NK-92 (cell line): ENCODE measurements around the gene FRY.

ENCODE experiments used
- DNase-seq: peaks from one replicate; lab custom pipeline; 2025; ENCODE audit not compliant: unreplicated experiment; lab: John Stamatoyannopoulos, UW

FRY gene

GRCh38 chr13:32299893-32300292 lies 268.3 kb downstream of the FRY start:
- no peak for DNase-seq

DNA sequence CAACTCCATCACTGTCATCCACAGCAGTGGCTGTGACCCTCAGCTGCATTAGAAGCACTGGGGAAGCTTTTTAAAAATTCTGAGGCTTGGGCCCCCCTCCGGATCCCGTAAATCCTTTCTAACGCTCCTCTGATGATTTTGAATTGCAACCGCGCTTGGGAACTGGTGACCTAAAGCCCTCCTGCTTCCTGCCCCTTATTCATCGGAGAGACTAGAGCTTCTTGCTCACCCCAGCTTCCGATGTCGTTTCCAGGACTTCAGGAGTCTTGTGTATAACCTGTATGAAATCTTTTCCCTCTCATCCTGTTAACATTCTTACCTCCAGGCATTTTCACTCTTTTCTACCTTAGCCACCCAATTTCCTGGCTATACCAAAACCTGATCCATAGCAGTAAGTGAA lies 268.8 kb downstream of the FRY start:
- no peak for DNase-seq

GRCh38 chr13:32300920-32301319 lies 269.3 kb downstream of the FRY start:
- no peak for DNase-seq

DNA sequence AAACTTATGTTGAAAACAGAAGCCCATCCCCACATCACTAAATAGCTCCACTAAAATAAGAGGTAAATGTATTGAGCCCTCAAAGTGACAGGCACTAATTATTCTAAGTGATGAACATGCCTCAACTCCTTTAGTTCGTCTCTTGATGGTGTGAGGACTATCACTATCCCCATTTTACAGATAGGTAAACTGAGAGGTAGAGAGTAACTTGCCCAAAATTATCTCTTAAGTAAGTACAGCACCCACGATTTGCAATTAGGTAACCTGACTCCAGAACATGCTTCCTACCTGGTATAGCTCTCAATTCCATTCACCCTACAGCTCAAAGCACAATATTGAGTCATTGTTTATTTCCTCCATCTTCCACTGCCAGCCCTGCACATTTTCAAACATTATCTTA lies 270.9 kb downstream of the FRY start:
- DNase-seq: no peak

DNA sequence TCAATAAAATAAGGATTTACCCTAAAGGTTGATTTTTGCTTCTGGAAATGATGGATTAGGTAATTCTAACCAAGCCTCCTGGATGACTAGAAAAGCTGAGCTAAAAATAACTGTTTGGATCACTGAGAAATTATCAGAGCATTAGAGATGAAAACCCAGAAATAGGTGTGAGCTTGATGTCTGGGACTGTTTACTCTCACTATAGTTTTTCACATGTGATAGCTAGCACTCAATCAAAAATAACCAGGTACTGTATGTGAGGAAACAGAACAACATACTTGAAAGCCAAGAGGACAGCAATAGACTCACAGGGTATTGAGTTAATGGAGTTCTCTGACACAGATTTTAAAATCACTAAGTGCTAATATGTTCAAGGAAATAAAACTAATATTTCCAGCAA lies 274.1 kb downstream of the FRY start:
- no peak for DNase-seq

DNA sequence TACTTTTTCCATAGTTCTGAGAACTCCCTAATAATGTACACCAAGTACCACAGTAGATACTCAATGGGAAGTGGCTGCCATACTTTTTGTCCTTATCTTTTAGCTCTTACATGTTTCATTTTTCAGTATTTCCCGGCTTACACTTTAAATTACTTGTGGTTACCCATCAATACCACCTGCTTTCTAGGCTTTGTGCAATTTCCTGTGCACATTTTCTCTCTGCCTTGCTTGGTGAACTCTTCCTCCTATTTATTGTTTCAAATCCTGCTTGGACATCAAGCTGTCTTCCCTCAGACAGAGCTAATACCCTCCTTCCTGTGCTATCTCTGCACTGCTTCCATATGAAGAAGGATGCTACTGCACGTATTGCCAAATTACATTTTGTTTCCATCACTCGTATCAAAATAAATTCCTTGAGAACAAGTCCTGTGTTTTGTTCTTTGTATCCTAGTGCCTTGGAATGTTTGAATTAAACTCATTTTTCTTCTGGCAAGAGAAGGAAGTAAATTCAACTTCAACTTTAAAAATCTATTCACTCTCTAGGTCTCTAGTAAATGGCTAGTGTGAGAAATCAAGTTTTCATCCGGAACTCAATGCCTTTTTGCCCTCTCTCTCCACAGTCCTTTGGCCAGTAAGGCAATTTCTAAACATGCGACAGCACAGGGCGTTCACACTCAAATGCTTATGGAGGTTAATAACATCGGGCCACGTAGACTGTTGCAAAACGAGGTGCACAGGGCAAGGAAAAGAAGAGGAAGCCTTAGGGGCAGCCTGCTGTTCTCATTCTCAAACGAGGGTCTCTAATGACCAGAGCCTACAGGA lies 277.9 kb downstream of the FRY start:
- DNase-seq: no peak

- no peak for DNase-seq
These were observed 278.6 kb downstream of the FRY start for GRCh38 chr13:32310134-32310706.

DNA sequence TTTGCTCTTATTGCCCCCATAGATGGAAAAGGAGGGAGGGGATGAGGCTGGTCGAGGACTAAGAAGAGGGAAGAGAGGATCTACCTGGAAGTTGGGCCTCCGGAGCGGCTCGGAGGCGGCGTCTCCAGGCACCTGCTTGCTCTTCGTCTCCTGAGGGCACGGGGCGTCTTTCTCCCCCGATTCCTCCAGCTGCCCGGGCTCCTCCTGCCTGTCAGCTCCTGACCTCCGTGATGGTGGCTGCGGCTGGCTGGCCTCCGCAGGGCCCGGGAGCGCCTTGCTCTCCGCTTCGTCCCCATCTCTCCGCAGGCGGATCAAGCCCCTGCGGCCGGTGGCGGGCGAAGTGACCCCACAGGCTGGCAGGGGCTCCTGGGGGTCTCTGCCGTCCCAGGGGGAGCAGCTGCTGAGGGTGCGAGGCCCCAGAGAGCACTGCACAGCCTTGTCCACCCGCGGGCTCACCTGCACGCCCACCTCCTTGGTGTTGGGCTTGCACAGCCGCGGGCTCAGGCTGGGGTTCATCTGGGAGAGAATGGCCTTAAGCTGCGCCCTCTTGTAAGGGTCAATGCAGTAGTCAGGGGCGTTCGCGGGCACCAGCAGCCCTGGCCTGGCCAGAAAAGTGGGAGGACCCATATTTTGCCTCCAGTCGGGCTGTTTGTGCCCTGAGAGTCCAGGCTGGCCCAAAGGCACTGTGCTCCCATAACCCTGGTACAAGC lies 279.8 kb downstream of the FRY start:
- no peak for DNase-seq

DNA sequence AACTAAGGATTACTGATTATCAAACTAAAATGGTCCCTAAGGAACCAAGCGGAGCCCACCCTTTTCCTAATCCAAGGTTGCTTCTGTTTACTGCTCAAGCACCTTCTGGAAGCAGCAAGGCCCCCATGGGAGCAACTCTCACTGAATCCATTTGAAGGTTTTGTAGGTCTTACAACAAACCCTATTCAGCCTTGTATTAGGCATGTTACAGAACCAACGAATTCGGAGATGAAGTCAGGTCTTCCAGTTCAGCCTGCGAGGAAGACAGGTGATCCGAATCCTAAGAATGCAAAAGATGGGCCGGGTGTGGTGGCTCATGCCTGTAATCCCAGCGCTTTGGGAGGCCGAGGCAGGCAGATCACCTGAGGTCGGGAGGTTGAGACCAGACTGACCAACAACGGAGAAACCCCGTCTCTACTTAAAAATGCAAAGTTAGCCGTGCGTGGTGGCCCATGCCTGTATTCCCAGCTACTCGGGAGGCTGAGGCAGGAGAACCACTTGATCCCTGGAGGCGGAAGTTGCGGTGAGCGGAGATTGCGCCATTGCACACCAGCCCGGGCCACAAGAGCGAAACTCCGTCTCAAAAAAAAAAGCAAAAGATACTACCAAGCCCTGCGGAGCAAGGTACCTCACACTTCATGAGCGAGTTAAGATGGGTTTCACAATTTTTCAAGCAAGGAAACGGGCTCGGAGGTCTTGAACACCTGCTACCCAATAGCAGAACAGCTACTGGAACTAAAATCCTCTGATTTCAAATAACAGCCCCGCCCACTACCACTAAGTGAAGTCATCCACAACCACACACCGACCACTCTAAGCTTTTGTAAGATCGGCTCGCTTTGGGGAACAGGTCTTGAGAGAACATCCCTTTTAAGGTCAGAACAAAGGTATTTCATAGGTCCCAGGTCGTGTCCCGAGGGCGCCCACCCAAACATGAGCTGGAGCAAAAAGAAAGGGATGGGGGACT lies 283.0 kb downstream of the FRY start:
- DNase-seq: no peak

DNA sequence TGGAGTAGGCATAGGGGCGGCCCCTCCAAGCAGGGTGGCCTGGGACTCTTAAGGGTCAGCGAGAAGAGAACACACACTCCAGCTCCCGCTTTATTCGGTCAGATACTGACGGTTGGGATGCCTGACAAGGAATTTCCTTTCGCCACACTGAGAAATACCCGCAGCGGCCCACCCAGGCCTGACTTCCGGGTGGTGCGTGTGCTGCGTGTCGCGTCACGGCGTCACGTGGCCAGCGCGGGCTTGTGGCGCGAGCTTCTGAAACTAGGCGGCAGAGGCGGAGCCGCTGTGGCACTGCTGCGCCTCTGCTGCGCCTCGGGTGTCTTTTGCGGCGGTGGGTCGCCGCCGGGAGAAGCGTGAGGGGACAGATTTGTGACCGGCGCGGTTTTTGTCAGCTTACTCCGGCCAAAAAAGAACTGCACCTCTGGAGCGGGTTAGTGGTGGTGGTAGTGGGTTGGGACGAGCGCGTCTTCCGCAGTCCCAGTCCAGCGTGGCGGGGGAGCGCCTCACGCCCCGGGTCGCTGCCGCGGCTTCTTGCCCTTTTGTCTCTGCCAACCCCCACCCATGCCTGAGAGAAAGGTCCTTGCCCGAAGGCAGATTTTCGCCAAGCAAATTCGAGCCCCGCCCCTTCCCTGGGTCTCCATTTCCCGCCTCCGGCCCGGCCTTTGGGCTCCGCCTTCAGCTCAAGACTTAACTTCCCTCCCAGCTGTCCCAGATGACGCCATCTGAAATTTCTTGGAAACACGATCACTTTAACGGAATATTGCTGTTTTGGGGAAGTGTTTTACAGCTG lies 283.9 kb downstream of the FRY start, which contains the start of the genes BRCA2 and ZAR1L:
Gene BRCA2 (plus strand): TSS at position 271 of the 790 bp plus-strand sequence. CDS start 953 bp downstream, outside the sequence.
Gene ZAR1L (minus strand): TSS at position 126 of the 790 bp plus-strand sequence. CDS start 3,438 bp downstream, outside the sequence.
- DNase-seq: peak; percentile 14

- no peak for DNase-seq
These were observed 284.4 kb downstream of the FRY start for GRCh38 chr13:32316028-32316339.

DNA sequence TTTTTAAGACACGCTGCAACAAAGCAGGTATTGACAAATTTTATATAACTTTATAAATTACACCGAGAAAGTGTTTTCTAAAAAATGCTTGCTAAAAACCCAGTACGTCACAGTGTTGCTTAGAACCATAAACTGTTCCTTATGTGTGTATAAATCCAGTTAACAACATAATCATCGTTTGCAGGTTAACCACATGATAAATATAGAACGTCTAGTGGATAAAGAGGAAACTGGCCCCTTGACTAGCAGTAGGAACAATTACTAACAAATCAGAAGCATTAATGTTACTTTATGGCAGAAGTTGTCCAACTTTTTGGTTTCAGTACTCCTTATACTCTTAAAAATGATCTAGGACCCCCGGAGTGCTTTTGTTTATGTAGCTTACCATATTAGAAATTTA lies 284.9 kb downstream of the FRY start:
- DNase-seq: no peak

DNA sequence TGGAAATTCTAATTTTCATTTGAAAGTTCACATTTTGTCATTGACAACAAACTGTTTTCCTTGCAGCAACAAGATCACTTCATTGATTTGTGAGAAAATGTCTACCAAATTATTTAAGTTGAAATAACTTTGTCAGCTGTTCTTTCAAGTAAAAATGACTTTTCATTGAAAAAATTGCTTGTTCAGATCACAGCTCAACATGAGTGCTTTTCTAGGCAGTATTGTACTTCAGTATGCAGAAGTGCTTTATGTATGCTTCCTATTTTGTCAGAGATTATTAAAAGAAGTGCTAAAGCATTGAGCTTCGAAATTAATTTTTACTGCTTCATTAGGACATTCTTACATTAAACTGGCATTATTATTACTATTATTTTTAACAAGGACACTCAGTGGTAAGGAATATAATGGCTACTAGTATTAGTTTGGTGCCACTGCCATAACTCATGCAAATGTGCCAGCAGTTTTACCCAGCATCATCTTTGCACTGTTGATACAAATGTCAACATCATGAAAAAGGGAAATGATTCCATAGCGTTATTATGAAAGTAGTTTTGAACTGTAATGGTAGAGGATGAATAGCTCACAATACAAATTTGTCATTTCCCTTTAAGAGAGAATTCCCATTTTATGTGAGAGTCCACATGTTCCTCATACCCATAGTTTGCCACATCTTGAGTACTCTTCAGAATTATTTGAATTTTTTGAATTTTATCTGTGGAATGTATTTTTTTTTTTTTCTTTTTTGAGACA lies 286.3 kb downstream of the FRY start:
- DNase-seq: no peak

DNA sequence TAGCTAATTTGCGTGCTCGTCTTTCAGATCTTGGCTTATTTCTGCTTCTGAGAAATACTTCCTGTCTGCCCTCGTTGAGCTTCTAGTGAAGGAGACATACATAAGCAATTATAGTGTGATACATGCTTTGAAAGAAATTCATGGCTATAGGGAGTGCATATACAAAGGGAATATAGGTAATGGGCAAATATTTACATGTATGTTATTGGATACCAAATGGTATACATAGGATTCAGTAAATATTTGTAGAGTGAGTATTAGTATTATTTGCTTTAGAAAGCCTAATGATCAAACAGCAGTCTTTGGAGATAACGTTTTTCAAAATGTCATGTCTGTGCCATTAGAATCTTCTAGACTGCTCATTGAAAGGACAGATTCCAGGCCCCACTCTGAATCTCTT lies 289.0 kb downstream of the FRY start:
- DNase-seq: no peak

DNA sequence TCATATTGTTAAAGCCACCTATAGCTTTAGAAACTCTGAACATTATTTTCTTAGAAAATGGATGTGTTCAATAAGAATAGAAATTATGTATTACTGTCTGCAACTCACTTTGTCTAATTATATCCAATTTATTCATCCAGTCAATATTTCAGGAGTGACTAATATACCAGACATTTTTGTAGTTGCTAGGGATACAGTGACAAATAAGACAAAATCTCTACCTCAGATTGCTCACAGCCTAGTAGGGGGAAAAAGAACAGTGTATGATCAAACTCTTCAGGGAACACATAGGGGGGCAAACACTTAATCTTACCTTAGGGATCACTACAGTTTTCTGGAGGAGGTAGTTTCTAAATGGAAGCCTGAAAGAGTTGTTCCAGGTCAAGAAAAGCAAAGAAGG lies 292.3 kb downstream of the FRY start:
- no peak for DNase-seq

DNA sequence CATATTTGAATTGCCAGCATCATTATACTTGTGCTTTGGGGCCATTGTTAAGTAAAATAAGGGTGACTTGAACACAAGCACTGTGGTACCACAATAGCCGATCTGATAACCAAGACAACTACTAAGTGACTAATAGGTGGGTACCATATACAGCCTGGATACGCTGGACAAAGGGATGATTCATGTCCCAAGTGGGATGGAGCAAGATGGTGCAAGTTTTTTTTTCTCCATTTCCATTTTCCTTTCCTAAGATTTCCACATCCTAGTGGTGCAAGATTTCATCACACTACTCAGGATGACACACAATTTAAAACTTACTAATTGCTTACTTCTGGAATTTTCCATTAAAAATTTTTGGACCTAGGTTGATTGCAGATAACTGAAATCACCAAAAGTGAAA lies 298.9 kb downstream of the FRY start:
- no peak for DNase-seq

DNA sequence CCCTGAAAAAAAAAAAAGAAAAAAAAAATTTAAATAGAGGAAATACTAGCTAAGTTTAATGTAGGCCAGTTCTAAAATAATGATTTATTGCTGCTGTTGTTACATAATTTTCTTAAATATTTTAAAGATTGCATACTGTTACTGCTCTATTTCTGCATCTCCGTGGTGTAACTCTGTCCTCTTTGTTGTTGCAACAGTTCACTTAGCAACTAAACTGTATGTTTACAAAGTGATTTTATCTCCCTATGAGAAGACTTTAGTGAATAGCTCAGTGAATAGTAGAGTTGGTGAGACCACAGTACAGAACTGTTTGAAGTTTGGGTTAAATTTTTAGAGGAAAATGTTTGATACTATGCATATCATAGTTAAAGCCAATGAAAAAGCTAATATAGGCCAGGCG lies 303.1 kb downstream of the FRY start:
- no peak for DNase-seq

DNA sequence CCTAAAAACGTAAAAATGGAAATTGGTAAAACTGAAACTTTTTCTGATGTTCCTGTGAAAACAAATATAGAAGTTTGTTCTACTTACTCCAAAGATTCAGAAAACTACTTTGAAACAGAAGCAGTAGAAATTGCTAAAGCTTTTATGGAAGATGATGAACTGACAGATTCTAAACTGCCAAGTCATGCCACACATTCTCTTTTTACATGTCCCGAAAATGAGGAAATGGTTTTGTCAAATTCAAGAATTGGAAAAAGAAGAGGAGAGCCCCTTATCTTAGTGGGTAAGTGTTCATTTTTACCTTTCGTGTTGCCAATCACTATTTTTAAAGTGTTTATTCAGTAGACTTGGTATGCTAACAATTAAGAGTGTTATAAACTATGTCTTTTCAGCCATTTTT lies 309.3 kb downstream of the FRY start:
- DNase-seq: no peak

DNA sequence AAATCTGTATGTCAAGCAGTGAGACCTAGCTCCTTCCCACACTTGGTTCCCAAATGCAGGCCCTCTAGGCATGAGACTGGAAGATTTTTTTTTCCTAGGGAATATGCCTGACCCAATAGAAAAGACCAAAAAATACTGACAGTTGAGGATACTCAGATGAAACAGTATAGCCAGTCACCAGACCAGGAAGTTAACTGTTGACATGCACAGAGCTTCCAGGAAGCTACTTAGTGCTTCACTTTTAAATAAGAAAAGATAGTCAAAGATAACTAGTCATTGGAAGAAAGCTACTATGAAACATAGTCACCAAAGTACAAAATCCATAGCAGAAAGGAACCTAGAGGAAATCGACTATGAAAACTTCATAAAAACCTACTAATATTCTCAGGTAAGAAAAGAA lies 316.1 kb downstream of the FRY start:
- DNase-seq: no peak
